Panc1 (cell line): Measurements from ENCODE around the gene SERPINA12. TPM values are rescaled to one million over a fixed set of nuclear protein-coding genes. Genes with fewer than 3 reads are reported as not detected.

Source experiments
- ATAC-seq: fragments of 200-7000 bp; cut with Tn5 transposase; 2 replicates; pipeline ENCODE4 v1.9.1; 2020; ENCODE audit warnings: mild to moderate bottlenecking, moderate library complexity
- BruUV-seq: library from RNA; stranded (reverse); fragments of 400-500 nt; replicated peaks from 2 replicates; lab custom pipeline; 2021; lab: Mats Ljungman, UMichigan
- CTCF ChIA-PET: fragments of 300-600 bp; sonication (Branson Sonifier 250); formaldehyde crosslinking; loops from one replicate; lab custom pipeline; 2022; ENCODE audit warnings: antibody characterized with exemption; lab: Charles Lee
- POLR2A ChIA-PET: fragments of 300-600 bp; sonication (Branson Sonifier 250); formaldehyde crosslinking; loops from one replicate; lab custom pipeline; 2022; ENCODE audit warnings: antibody characterized with exemption; lab: Charles Lee
- DNase-seq: peaks from one replicate; pipeline ENCODE4 v3.0.0-alpha.2; 2010; ENCODE audit warnings: low read depth, low spot score
- H3K27ac ChIP-seq: 2 replicates; pipeline ENCODE4 v1.5.1; 2011; ENCODE audit warnings: mild to moderate bottlenecking, low read length, inconsistent platforms
- H3K27me3 ChIP-seq: fragments of 200-500 bp; sonication (Bioruptor generic); 2 replicates; pipeline ENCODE4 v1.6.0; 2014; ENCODE audit warnings: low read length, inconsistent platforms; ENCODE audit not compliant: control insufficient read depth, insufficient read depth
- H3K36me3 ChIP-seq: fragments of 200-500 bp; sonication (Bioruptor generic); 2 replicates; pipeline ENCODE4 v1.5.1; 2014; ENCODE audit warnings: inconsistent platforms, mild to moderate bottlenecking, low read length, moderate library complexity; ENCODE audit not compliant: control insufficient read depth, insufficient read depth
- H3K4me1 ChIP-seq: 2 replicates; pipeline ENCODE4 v1.5.1; 2011; ENCODE audit warnings: inconsistent platforms, mild to moderate bottlenecking, low read length, moderate library complexity; ENCODE audit not compliant: control insufficient read depth, insufficient read depth
- H3K4me3 ChIP-seq, 2 experiments: 2 replicates each; pipeline ENCODE4 v1.5.1; 2011 to 2012; ENCODE audit warnings: low read depth in 2 of 2, low read length in 2 of 2, mild to moderate bottlenecking in 2 of 2, inconsistent platforms in 1 of 2, moderate library complexity in 1 of 2
- H3K9me3 ChIP-seq: fragments of 200-500 bp; sonication (Bioruptor generic); 2 replicates; pipeline ENCODE4 v1.5.1; 2014; ENCODE audit warnings: low read depth, mild to moderate bottlenecking, inconsistent platforms, low read length, moderate library complexity; ENCODE audit not compliant: control insufficient read depth, insufficient read depth
- POLR2AphosphoS5 ChIP-seq: IDR thresholded peaks from 2 replicates; pipeline ENCODE4 v1.6.1; 2012; ENCODE audit warnings: mild to moderate bottlenecking, low read depth, low read length, moderate library complexity
- SIN3A ChIP-seq: IDR thresholded peaks from 2 replicates; pipeline ENCODE4 v1.6.1; 2012; ENCODE audit warnings: low read depth, mild to moderate bottlenecking, low read length, moderate library complexity, borderline replicate concordance; ENCODE audit not compliant: insufficient read depth
- TCF7L2 ChIP-seq: IDR thresholded peaks from 2 replicates; pipeline ENCODE4 v1.6.1; 2011; ENCODE audit warnings: mild to moderate bottlenecking, low read depth, low read length, inconsistent platforms
- in situ Hi-C: cut with HindIII; loops from 2 replicates; pipeline ENCODE4 v1.10.0; 2016; ENCODE audit warnings: low sequenced_read_pairs, low pct_unique_long_range_greater_than_20kb
- intact Hi-C: fragments of 100-400 bp; cut with micrococcal nuclease; formaldehyde crosslinking; loops from one replicate; pipeline ENCODE4 v1.10.0; 2022; ENCODE audit not compliant: unreplicated experiment
- total RNA-seq: library from RNA; stranded (reverse); gene quantifications from one replicate; pipeline ENCODE4 v1.2.1, GENCODE V29; 2021; ENCODE audit not compliant: unreplicated experiment
- TF ChIP-seq, protein P1 (sequence below): fragments of 450-650 bp; IDR thresholded peaks from 2 replicates; pipeline ENCODE4 v1.5.1; 2017; ENCODE audit warnings: mild to moderate bottlenecking
- TF ChIP-seq, protein P2 (sequence below), 2 experiments: IDR thresholded peaks; 2 replicates each; pipeline ENCODE4 v1.6.1; 2011 to 2012; ENCODE audit warnings: low read depth in 2 of 2, control low read depth in 1 of 2, low read length in 1 of 2, mild to moderate bottlenecking in 1 of 2, moderate library complexity in 1 of 2; ENCODE audit not compliant: insufficient read depth in 1 of 2

Gene SERPINA12
- total RNA-seq, 1 experiment from 2014 or later = not detected

DNA sequence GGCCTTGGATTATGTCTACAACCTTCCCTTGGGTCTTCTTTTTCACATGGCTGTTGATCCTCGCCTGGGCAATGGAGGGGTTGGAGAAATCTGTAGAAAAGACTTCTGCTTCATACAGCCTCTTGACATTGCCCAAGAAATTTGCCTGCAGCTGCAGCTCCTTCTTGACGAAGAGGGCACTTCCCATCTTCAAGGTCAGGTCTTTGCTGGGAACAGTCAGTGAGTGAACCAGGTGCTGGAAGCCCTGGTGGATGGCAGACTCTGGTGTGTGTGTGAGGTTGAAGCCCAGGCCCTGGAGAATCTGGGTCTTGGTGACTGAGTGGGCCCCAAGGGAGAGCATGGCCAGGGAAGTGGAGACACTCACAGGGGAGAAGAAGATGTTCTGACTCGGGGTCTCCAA is 40.0 kb downstream of the SERPINA12 start:
- POLR2A ChIA-PET = no interaction called here
- intact Hi-C loops (no loop called here), in situ Hi-C loops (no loop called here)
- DNase-seq (no peak), ATAC-seq (no peak)
- TF ChIP-seq, protein P1, sequence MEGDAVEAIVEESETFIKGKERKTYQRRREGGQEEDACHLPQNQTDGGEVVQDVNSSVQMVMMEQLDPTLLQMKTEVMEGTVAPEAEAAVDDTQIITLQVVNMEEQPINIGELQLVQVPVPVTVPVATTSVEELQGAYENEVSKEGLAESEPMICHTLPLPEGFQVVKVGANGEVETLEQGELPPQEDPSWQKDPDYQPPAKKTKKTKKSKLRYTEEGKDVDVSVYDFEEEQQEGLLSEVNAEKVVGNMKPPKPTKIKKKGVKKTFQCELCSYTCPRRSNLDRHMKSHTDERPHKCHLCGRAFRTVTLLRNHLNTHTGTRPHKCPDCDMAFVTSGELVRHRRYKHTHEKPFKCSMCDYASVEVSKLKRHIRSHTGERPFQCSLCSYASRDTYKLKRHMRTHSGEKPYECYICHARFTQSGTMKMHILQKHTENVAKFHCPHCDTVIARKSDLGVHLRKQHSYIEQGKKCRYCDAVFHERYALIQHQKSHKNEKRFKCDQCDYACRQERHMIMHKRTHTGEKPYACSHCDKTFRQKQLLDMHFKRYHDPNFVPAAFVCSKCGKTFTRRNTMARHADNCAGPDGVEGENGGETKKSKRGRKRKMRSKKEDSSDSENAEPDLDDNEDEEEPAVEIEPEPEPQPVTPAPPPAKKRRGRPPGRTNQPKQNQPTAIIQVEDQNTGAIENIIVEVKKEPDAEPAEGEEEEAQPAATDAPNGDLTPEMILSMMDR = no peak
- TF ChIP-seq TCF7L2 = no peak
- no peak for TF ChIP-seq SIN3A
- TF ChIP-seq POLR2AphosphoS5 = no peak
- TF ChIP-seq, protein P2, sequence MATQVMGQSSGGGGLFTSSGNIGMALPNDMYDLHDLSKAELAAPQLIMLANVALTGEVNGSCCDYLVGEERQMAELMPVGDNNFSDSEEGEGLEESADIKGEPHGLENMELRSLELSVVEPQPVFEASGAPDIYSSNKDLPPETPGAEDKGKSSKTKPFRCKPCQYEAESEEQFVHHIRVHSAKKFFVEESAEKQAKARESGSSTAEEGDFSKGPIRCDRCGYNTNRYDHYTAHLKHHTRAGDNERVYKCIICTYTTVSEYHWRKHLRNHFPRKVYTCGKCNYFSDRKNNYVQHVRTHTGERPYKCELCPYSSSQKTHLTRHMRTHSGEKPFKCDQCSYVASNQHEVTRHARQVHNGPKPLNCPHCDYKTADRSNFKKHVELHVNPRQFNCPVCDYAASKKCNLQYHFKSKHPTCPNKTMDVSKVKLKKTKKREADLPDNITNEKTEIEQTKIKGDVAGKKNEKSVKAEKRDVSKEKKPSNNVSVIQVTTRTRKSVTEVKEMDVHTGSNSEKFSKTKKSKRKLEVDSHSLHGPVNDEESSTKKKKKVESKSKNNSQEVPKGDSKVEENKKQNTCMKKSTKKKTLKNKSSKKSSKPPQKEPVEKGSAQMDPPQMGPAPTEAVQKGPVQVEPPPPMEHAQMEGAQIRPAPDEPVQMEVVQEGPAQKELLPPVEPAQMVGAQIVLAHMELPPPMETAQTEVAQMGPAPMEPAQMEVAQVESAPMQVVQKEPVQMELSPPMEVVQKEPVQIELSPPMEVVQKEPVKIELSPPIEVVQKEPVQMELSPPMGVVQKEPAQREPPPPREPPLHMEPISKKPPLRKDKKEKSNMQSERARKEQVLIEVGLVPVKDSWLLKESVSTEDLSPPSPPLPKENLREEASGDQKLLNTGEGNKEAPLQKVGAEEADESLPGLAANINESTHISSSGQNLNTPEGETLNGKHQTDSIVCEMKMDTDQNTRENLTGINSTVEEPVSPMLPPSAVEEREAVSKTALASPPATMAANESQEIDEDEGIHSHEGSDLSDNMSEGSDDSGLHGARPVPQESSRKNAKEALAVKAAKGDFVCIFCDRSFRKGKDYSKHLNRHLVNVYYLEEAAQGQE (IDR thresholded peaks at IDR 0.05; ENCODE audit: insufficient read depth in 1 of 2, low read depth in 2 of 2, low read length in 1 of 2) = no peak
- H3K36me3 ChIP-seq = no peaks in the 10 kb centered on the region
- CTCF ChIA-PET = no interaction called here
- no peaks in the 10 kb centered on the region for H3K27me3 ChIP-seq
- H3K27ac ChIP-seq = no peak overlapping the region
- no peaks in the 10 kb centered on the region for H3K4me1 ChIP-seq
- BruUV-seq = no TSS peak
- H3K4me3 ChIP-seq = no peak overlapping the region
- no peaks in the 10 kb centered on the region for H3K9me3 ChIP-seq

DNA sequence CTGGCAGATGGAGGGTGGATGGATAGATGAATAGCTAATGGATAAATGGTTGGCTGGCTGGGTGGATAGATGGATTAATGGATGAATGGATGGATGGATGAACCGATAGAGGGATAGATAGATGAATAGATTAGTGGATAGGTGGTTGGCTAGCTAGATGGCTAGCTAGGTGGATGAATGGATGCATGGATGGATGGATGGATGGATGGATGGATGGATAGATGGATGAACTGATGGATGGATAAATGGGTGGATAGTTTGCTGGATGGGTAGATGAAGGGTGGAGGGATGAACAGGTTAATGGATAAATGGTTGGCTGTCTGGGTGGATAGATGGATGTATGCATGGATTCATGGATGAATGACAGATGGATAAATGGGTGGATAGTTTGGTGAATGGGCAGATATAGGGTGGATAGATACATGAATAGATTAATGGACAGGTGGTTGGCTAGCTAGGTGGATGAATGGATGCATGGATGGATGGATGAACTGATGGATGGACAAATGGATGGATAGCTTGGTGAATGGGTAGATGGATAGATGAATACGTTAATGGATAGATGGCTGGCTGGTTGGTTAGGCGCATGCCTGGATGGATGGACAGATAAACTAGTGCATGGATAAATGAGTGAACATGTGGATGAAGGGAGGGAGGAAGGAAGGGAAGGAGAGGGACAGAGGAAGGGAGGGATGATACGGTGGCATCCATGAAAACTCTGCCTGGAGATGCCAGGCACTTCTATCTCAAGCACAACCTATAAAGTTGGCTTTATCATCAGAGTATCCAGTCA is 41.3 kb downstream of the SERPINA12 start:
- ChIA-PET POLR2A (no interaction called here), CTCF (no interaction called here)
- no peak for TF ChIP-seq SIN3A
- TF ChIP-seq TCF7L2 = no peak
- TF ChIP-seq POLR2AphosphoS5 = no peak
- TF ChIP-seq, protein P1 = no peak
- TF ChIP-seq, protein P2 (IDR thresholded peaks at IDR 0.05; ENCODE audit: insufficient read depth in 1 of 2, low read depth in 2 of 2, low read length in 1 of 2) = no peak
- H3K4me3 ChIP-seq = no peak overlapping the region
- BruUV-seq = no TSS peak
- intact Hi-C loops = no loop called here
- H3K4me1 ChIP-seq = no peaks in the 10 kb centered on the region
- no peak for ATAC-seq
- H3K27ac ChIP-seq = no peak overlapping the region
- H3K9me3 ChIP-seq = no peaks in the 10 kb centered on the region
- no peak for DNase-seq
- no peaks in the 10 kb centered on the region for H3K36me3 ChIP-seq
- H3K27me3 ChIP-seq = no peaks in the 10 kb centered on the region
- in situ Hi-C loops = no loop called here
